Measurements from ENCODE around the gene ZBTB45. TPM values are rescaled to one million over a fixed set of nuclear protein-coding genes. Genes with fewer than 3 reads are reported as not detected.

The ZBTB45 gene
- total and polyA plus RNA-seq, 9 of the 15 experiments (the other 6 are each of a cell fraction or from before 2014, with no cell fraction given): 0.08 to 16.1 (median 1.8) TPM

GRCh38 chr19:58519087-58519354 lies 589 bp downstream of the ZBTB45 start (continued):
- TF ChIP-seq RREB1 (CRISPR knock-in tag; IDR thresholded peaks at IDR 0.05) (no peak), ZNF668 (CRISPR knock-in tag; IDR thresholded peaks at IDR 0.05) (no peak), TCF3 (CRISPR knock-in tag; IDR thresholded peaks at IDR 0.05) (no peak), SOX6 (IDR thresholded peaks at IDR 0.05) (no peak), RBBP5 (IDR thresholded peaks at IDR 0.05; ENCODE audit: borderline replicate concordance, insufficient read depth, low read length, poor library complexity, severe bottlenecking) (no peak), KDM2B (CRISPR knock-in tag; IDR thresholded peaks at IDR 0.05) (no peak), ZBTB9 (CRISPR knock-in tag; IDR thresholded peaks at IDR 0.05) (no peak), PHB2 (IDR thresholded peaks at IDR 0.05; ENCODE audit: low read depth) (no peak), YY1 (IDR thresholded peaks at IDR 0.05; ENCODE audit: borderline replicate concordance in 1 of 3, control insufficient read depth in 1 of 3, extremely low read depth in 1 of 3, insufficient read depth in 3 of 3, insufficient read length in 1 of 3, insufficient replicate concordance in 2 of 3, low read depth in 1 of 3, low read length in 2 of 3) (no peak), RB1 (IDR thresholded peaks at IDR 0.05; ENCODE audit: low read depth) (0 out of 2 replicates have a peak, but pooled peaks have one; percentile 21), ZNF780A (CRISPR knock-in tag; IDR thresholded peaks at IDR 0.05) (no peak)
- TF ChIP-seq, protein P1, sequence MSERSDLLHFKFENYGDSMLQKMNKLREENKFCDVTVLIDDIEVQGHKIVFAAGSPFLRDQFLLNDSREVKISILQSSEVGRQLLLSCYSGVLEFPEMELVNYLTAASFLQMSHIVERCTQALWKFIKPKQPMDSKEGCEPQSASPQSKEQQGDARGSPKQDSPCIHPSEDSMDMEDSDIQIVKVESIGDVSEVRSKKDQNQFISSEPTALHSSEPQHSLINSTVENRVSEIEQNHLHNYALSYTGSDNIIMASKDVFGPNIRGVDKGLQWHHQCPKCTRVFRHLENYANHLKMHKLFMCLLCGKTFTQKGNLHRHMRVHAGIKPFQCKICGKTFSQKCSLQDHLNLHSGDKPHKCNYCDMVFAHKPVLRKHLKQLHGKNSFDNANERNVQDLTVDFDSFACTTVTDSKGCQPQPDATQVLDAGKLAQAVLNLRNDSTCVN (CRISPR knock-in tag; IDR thresholded peaks at IDR 0.05): no peak
- TF ChIP-seq, protein P2, sequence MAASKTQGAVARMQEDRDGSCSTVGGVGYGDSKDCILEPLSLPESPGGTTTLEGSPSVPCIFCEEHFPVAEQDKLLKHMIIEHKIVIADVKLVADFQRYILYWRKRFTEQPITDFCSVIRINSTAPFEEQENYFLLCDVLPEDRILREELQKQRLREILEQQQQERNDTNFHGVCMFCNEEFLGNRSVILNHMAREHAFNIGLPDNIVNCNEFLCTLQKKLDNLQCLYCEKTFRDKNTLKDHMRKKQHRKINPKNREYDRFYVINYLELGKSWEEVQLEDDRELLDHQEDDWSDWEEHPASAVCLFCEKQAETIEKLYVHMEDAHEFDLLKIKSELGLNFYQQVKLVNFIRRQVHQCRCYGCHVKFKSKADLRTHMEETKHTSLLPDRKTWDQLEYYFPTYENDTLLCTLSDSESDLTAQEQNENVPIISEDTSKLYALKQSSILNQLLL (CRISPR knock-in tag; IDR thresholded peaks at IDR 0.05; ENCODE audit: borderline replicate concordance): no peak
- TF ChIP-seq, protein P3, sequence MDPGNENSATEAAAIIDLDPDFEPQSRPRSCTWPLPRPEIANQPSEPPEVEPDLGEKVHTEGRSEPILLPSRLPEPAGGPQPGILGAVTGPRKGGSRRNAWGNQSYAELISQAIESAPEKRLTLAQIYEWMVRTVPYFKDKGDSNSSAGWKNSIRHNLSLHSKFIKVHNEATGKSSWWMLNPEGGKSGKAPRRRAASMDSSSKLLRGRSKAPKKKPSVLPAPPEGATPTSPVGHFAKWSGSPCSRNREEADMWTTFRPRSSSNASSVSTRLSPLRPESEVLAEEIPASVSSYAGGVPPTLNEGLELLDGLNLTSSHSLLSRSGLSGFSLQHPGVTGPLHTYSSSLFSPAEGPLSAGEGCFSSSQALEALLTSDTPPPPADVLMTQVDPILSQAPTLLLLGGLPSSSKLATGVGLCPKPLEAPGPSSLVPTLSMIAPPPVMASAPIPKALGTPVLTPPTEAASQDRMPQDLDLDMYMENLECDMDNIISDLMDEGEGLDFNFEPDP (CRISPR knock-in tag; IDR thresholded peaks at IDR 0.05): no peak
- TF ChIP-seq, protein P4, sequence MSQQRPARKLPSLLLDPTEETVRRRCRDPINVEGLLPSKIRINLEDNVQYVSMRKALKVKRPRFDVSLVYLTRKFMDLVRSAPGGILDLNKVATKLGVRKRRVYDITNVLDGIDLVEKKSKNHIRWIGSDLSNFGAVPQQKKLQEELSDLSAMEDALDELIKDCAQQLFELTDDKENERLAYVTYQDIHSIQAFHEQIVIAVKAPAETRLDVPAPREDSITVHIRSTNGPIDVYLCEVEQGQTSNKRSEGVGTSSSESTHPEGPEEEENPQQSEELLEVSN (IDR thresholded peaks at IDR 0.05; ENCODE audit: borderline replicate concordance in 1 of 2, extremely low read depth in 1 of 2, insufficient read depth in 1 of 2, insufficient read length in 1 of 2, low read depth in 1 of 2, low read length in 1 of 2, poor library complexity in 1 of 2, severe bottlenecking in 1 of 2): peak; percentile 23 to 32

Data from K562 (cell line).